Measurements from ENCODE around the gene MCM3.

The MCM3 gene

DNA sequence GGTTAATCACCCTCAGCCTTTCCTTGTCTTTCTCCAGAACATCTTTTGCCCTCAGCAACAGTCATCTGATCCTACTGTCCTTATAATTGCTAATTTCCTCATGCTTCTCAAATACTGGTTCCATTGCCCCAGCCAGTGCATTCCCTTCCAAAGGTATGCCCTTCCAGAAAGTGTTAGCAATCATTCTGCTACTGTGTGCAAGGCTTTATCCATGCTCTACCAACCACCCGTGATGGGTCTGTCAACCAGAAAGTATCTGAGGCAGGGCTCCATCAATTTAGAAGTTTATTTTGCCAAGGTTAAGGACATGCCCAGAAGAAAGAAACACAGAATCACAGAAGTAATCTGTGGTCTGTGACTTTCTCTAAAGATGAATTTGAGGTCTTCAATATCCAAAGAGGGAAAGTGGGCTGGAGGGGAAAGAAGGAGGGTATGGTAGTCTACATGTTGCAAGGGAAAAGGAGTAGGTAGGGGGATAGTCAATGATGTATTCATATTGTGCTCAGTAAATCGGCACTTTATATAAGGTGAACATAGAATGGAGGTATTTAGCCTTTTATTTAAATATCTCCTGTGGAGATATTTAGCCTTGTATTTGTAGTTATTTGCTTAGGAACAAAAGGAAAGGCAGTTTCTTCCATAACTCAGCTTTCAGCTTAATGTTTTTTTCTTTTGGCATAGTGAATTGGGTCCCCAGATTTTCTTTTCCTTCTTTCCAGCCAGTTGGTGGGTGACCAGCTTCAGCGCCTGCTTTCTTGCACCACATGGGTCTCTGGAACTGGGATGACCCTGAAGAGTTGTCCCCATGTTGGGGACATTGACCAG, 42.2 kb upstream of the MCM3 start:
- no peak overlapping the region for H3K4me3 ChIP-seq (ENCODE audit: low read depth, low read length)
- TF ChIP-seq, protein P1, sequence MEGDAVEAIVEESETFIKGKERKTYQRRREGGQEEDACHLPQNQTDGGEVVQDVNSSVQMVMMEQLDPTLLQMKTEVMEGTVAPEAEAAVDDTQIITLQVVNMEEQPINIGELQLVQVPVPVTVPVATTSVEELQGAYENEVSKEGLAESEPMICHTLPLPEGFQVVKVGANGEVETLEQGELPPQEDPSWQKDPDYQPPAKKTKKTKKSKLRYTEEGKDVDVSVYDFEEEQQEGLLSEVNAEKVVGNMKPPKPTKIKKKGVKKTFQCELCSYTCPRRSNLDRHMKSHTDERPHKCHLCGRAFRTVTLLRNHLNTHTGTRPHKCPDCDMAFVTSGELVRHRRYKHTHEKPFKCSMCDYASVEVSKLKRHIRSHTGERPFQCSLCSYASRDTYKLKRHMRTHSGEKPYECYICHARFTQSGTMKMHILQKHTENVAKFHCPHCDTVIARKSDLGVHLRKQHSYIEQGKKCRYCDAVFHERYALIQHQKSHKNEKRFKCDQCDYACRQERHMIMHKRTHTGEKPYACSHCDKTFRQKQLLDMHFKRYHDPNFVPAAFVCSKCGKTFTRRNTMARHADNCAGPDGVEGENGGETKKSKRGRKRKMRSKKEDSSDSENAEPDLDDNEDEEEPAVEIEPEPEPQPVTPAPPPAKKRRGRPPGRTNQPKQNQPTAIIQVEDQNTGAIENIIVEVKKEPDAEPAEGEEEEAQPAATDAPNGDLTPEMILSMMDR (IDR thresholded peaks at IDR 0.05; ENCODE audit: borderline replicate concordance, insufficient read depth, low read depth, low read length): no peak

- no peak overlapping the region for H3K4me3 ChIP-seq (ENCODE audit: low read depth, low read length)
- TF ChIP-seq, protein P1 (IDR thresholded peaks at IDR 0.05; ENCODE audit: borderline replicate concordance, insufficient read depth, low read depth, low read length): no peak
Measured at GRCh38 chr6:52325695-52326471, 41.3 kb upstream of the MCM3 start.

DNA sequence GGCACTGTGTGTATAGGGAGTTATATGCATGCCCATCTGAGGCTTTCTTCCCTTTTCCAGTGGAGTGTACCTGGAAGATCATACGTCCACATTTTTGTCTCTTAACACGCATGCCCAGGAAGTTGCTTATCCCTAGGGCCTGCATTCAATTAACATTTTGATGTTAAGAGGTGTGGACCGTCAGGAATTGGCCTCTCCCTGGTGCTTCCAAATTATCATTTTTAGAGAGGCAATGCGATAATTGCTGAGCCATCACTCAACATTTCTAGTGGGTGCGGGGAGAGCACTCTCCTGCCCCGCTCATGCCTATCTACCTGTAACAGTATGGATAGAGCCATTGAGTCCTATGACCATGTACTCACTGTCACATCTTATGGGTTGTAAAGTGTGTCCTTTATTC, 39.6 kb upstream of the MCM3 start:
- no peak overlapping the region for H3K4me3 ChIP-seq (ENCODE audit: low read depth, low read length)
- TF ChIP-seq, protein P1 (IDR thresholded peaks at IDR 0.05; ENCODE audit: borderline replicate concordance, insufficient read depth, low read depth, low read length): no peak

GRCh38 chr6:52317841-52318581, 33.5 kb upstream of the MCM3 start:
- no peak overlapping the region for H3K4me3 ChIP-seq (ENCODE audit: low read depth, low read length)
- TF ChIP-seq, protein P1 (IDR thresholded peaks at IDR 0.05; ENCODE audit: borderline replicate concordance, insufficient read depth, low read depth, low read length): no peak

DNA sequence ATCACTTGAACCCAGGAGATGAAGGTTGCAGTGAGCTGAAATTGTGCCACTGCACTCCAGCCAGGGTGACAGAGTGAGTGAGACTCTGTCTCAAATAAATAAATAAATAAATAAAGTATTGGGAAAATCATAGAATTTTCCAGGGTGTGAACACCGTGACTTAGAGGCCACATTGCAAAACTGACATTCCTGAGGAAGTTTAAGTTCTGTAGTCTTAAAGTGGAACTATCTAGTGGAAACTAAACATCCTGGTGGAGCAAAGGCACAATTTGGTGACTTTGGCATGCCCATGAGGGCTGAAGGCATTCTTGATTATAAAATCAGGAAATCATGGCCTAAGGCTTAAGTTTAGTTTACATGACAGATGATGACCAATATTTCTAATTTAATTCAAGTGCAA, 32.7 kb upstream of the MCM3 start:
- TF ChIP-seq, protein P1 (IDR thresholded peaks at IDR 0.05; ENCODE audit: borderline replicate concordance, insufficient read depth, low read depth, low read length): no peak

DNA sequence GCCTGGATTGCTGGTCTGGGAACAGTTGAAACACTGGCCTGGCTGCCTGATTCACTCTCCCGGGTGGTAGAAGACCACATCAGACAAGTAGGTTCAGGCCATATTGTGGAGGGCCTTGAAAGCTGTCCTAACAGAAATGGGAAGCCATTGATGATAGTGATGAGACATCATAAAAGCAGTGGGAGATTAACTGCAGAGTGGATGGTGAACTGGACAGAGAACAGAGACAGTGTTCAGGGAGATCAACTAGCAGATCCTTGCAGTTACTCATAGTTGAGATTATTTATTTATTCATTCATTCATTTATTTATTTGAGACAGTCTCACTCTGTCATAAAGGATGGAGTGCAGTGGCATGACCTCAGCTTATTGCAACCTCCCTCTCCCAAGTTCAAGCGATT, 30.2 kb upstream of the MCM3 start:
- TF ChIP-seq, protein P1 (IDR thresholded peaks at IDR 0.05; ENCODE audit: borderline replicate concordance, insufficient read depth, low read depth, low read length): no peak
- H3K4me3 ChIP-seq (ENCODE audit: low read depth, low read length): no peak overlapping the region

More for the DNA sequence above, 32.7 kb upstream of the MCM3 start:
- H3K4me3 ChIP-seq (ENCODE audit: low read depth, low read length): no peak overlapping the region

Data from GM12875 (cell line).